Measurements from ENCODE around the gene EDARADD.
"Not testable (repeated sequence)": the region's sequence is repeated elsewhere in the genome, so short reads cannot be mapped to it uniquely, and the experiment has no call there.

EDARADD gene

DNA sequence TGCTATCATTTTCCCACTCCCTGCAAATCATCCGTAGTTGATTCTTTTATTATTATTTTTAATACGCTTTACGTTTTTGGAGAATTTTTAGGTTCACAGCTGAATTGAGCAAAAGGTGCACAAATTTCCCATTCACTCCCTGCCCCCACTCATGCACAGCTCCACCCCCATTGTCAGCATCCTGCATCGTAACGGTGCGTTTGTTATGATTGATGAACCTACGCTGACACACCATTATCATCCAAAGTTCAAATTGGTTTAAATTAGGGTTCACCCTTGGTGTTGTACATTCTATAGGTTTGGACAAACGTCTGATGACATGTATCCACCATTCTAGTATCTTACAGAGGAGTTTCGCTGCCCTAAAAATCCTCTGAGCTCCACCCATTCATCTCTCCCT lies 44.5 kb downstream of the EDARADD start:
- Histone ChIP-seq H3K27ac (ENCODE audit: low read length) (no peak overlapping the region), H3K9me3 (ENCODE audit: control insufficient read depth in 2 of 2, low read length in 2 of 2) (peaks cover 0 to 2% of the 10 kb centered on the region in 2 donors), H3K27me3 (ENCODE audit: control insufficient read depth in 1 of 2, insufficient read depth in 2 of 2, low read length in 2 of 2) (no peaks in the 10 kb centered on the region), H3K9ac (ENCODE audit: low read length in 2 of 2) (no peak overlapping the region), H3K4me1 (ENCODE audit: control insufficient read depth, insufficient read depth, low read length) (no peaks in the 10 kb centered on the region), H3K4me3 (ENCODE audit: low read length in 2 of 2) (no peak overlapping the region), H3K36me3 (ENCODE audit: control insufficient read depth in 2 of 2, insufficient read depth in 2 of 2, low read length in 2 of 2) (no peaks in the 10 kb centered on the region)

DNA sequence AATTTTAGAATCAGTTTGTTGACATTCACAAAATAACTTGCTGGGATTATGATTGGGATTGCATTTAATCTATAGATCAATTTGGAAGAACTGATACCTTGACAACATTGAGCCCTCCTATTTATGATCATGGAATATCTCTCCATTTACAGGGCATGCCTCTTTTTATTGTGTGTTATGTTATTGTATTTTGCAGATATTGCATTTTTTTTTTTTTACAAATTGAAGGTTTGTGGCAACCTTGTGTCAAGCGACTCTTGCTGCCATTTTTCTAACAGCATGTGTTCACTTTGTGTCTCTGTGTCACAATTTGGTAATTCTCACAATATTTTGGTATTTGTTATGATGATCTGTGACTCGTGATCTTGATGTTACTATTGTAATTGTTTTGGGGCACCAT lies 46.3 kb downstream of the EDARADD start:
- no peak overlapping the region for H3K4me3 ChIP-seq (ENCODE audit: low read length in 2 of 2)
- no peaks in the 10 kb centered on the region for H3K36me3 ChIP-seq (ENCODE audit: control insufficient read depth in 2 of 2, insufficient read depth in 2 of 2, low read length in 2 of 2)
- H3K27me3 ChIP-seq (ENCODE audit: control insufficient read depth in 1 of 2, insufficient read depth in 2 of 2, low read length in 2 of 2) = no peaks in the 10 kb centered on the region
- H3K9ac ChIP-seq (ENCODE audit: low read length in 2 of 2) = no peak overlapping the region
- no peaks in the 10 kb centered on the region for H3K4me1 ChIP-seq (ENCODE audit: control insufficient read depth, insufficient read depth, low read length)
- H3K27ac ChIP-seq (ENCODE audit: low read length) = no peak overlapping the region
- peaks cover 0 to 2% of the 10 kb centered on the region in 2 donors for H3K9me3 ChIP-seq (ENCODE audit: control insufficient read depth in 2 of 2, low read length in 2 of 2)

DNA sequence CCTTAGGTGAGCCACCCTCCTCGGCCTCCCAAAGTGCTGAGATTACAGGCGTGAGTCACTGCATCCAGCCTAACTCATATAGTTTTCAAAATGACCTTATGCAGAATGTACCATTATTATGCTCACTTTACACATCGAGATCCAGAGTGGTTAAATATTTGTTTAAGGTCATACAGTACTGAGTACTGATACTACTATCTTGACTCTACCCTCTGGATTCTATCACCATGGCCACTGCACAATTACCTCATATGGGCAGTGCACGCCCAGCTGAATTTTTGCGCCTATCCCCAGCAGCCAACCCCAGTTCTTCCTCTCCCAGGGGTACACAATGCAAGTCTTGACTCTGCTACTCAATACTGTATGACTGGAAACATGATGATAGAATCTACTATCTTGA lies 56.7 kb downstream of the EDARADD start:
- no peak overlapping the region for H3K9ac ChIP-seq (ENCODE audit: low read length in 2 of 2)
- no peaks in the 10 kb centered on the region for H3K9me3 ChIP-seq (ENCODE audit: control insufficient read depth in 2 of 2, low read length in 2 of 2)
- no peak overlapping the region for H3K4me3 ChIP-seq (ENCODE audit: low read length in 2 of 2)
- H3K4me1 ChIP-seq (ENCODE audit: control insufficient read depth, insufficient read depth, low read length) = no peaks in the 10 kb centered on the region
- H3K27me3 ChIP-seq (ENCODE audit: control insufficient read depth in 1 of 2, insufficient read depth in 2 of 2, low read length in 2 of 2) = no peaks in the 10 kb centered on the region
- no peak overlapping the region for H3K27ac ChIP-seq (ENCODE audit: low read length)
- no peaks in the 10 kb centered on the region for H3K36me3 ChIP-seq (ENCODE audit: control insufficient read depth in 2 of 2, insufficient read depth in 2 of 2, low read length in 2 of 2)

DNA sequence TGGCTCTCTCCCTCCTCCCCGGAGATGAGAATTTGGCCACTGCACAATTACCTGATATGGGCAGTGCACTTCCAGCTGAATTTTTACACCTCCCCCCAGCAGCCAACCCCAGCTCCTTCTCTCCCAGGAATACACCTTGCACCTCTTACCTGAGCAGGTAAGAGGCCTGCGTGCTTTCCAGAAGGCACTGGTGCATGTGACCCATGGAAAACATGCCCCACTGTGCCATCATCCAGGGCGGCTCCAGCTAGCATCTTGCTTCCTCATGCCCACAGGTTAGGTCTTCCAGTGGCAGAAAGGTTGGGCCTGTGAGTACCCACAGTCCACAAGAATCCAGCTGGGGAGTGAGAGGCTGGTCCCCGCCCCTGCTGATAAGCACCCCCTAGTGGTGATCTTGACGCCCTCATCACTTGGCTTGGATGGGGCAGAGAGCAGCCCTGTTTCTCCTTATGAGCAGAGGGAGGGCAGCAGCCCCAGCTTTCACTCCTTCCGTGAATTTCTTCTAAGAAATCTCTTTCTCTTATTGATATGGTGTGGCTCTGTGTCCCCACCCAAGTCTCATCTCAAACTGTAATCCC lies 57.8 kb downstream of the EDARADD start:
- Histone ChIP-seq H3K27ac (ENCODE audit: low read length) (no peak overlapping the region), H3K9ac (ENCODE audit: low read length in 2 of 2) (no peak overlapping the region), H3K4me1 (ENCODE audit: control insufficient read depth, insufficient read depth, low read length) (no peaks in the 10 kb centered on the region), H3K27me3 (ENCODE audit: control insufficient read depth in 1 of 2, insufficient read depth in 2 of 2, low read length in 2 of 2) (no peaks in the 10 kb centered on the region), H3K9me3 (ENCODE audit: control insufficient read depth in 2 of 2, low read length in 2 of 2) (no peaks in the 10 kb centered on the region), H3K36me3 (ENCODE audit: control insufficient read depth in 2 of 2, insufficient read depth in 2 of 2, low read length in 2 of 2) (no peaks in the 10 kb centered on the region), H3K4me3 (ENCODE audit: low read length in 2 of 2) (no peak overlapping the region)

DNA sequence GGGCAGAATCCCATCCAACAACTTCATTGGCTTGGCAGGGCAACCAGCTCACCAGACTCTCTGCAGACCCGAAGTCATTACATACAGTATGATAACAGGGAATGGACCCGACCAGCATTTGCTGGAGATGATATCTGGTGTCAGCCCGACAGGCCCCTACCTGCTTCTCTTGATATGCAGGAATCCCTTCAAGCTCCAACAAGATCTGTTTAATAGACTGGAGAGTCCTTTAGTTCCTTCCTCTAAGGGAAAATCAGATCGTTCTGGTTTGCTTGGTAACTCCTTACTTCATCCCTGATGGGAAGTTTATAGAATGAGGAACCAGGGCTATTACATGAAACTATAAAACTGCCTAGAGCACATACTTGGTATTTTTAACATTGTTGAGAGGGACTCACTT lies 61.2 kb downstream of the EDARADD start:
- Histone ChIP-seq H3K4me1 (ENCODE audit: control insufficient read depth, insufficient read depth, low read length) (no peaks in the 10 kb centered on the region), H3K27ac (ENCODE audit: low read length) (no peak overlapping the region), H3K9me3 (ENCODE audit: control insufficient read depth in 2 of 2, low read length in 2 of 2) (no peaks in the 10 kb centered on the region), H3K27me3 (ENCODE audit: control insufficient read depth in 1 of 2, insufficient read depth in 2 of 2, low read length in 2 of 2) (no peaks in the 10 kb centered on the region), H3K36me3 (ENCODE audit: control insufficient read depth in 2 of 2, insufficient read depth in 2 of 2, low read length in 2 of 2) (no peaks in the 10 kb centered on the region), H3K4me3 (ENCODE audit: low read length in 2 of 2) (no peak overlapping the region), H3K9ac (ENCODE audit: low read length in 2 of 2) (no peak overlapping the region)

DNA sequence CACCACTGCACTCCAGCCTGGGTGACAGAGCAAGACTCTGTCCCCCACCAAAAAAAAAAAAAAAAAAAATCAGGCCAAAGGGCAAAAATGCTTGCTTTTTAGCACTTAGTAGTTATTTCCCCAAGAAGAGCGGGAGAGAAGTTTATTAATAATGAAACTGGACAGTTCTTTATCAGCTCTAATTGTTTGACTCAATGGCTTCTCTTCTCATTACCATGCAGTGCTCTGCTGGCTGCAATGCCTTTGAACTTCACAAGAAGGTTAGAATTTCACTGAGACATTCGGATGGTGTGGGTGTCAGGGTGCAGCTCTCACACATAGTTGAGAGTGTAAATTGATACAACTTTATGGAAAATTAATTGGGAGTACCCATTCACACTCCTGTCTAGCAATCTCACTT lies 63.7 kb downstream of the EDARADD start:
- no peak overlapping the region for H3K9ac ChIP-seq (ENCODE audit: low read length in 2 of 2)
- H3K27ac ChIP-seq (ENCODE audit: low read length) = no peak overlapping the region
- H3K36me3 ChIP-seq (ENCODE audit: control insufficient read depth in 2 of 2, insufficient read depth in 2 of 2, low read length in 2 of 2) = no peaks in the 10 kb centered on the region
- no peaks in the 10 kb centered on the region for H3K27me3 ChIP-seq (ENCODE audit: control insufficient read depth in 1 of 2, insufficient read depth in 2 of 2, low read length in 2 of 2)
- no peaks in the 10 kb centered on the region for H3K9me3 ChIP-seq (ENCODE audit: control insufficient read depth in 2 of 2, low read length in 2 of 2)
- H3K4me1 ChIP-seq (ENCODE audit: control insufficient read depth, insufficient read depth, low read length) = no peaks in the 10 kb centered on the region
- H3K4me3 ChIP-seq (ENCODE audit: low read length in 2 of 2) = no peak overlapping the region

DNA sequence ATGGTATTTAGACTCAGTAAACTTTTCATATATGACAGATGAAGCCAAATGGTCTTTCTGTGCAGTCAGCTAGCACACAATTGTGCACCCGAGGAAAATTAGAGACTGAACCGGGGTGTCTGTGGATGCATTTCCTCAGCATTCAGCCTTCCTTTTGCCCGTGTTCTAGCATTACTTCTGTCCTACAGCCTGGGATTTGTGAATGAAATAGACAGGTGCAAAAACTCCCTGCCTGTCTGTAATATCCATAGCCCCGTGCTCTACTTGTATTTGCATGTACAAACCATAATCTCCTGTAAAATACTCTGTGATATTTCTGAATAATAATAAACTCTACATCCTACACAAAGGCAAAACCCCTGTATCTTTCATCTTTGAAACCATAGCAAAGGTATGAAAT lies 64.9 kb downstream of the EDARADD start:
- H3K9ac ChIP-seq (ENCODE audit: low read length in 2 of 2) = no peak overlapping the region
- H3K27me3 ChIP-seq (ENCODE audit: control insufficient read depth in 1 of 2, insufficient read depth in 2 of 2, low read length in 2 of 2) = no peaks in the 10 kb centered on the region
- H3K9me3 ChIP-seq (ENCODE audit: control insufficient read depth in 2 of 2, low read length in 2 of 2) = no peaks in the 10 kb centered on the region
- H3K27ac ChIP-seq (ENCODE audit: low read length) = no peak overlapping the region
- no peaks in the 10 kb centered on the region for H3K36me3 ChIP-seq (ENCODE audit: control insufficient read depth in 2 of 2, insufficient read depth in 2 of 2, low read length in 2 of 2)
- no peak overlapping the region for H3K4me3 ChIP-seq (ENCODE audit: low read length in 2 of 2)
- no peaks in the 10 kb centered on the region for H3K4me1 ChIP-seq (ENCODE audit: control insufficient read depth, insufficient read depth, low read length)

DNA sequence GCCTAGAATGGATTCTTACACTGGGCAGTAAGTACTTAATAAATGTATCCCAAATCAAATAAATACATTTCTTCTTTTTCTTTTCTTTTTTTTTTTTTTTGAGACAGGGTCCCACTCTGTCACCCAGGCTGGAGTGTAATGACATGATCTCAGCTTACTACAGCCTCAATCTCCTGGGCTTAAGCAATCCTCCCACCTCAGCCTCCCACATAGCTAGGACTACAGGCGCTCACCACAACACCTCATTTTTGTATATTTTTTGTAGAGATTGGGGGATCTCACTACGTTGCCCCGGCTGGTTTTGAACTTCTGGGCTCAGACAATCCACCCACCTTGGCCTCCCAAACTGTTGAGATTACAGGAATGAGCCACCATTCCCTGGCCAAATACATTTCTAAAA lies 66.0 kb downstream of the EDARADD start:
- Histone ChIP-seq H3K4me1 (ENCODE audit: control insufficient read depth, insufficient read depth, low read length) (no peaks in the 10 kb centered on the region), H3K9ac (ENCODE audit: low read length in 2 of 2) (no peak overlapping the region), H3K27me3 (ENCODE audit: control insufficient read depth in 1 of 2, insufficient read depth in 2 of 2, low read length in 2 of 2) (peaks cover 0 to 4% of the 10 kb centered on the region in 2 donors), H3K27ac (ENCODE audit: low read length) (no peak overlapping the region), H3K4me3 (ENCODE audit: low read length in 2 of 2) (no peak overlapping the region), H3K9me3 (ENCODE audit: control insufficient read depth in 2 of 2, low read length in 2 of 2) (no peaks in the 10 kb centered on the region), H3K36me3 (ENCODE audit: control insufficient read depth in 2 of 2, insufficient read depth in 2 of 2, low read length in 2 of 2) (no peaks in the 10 kb centered on the region)

DNA sequence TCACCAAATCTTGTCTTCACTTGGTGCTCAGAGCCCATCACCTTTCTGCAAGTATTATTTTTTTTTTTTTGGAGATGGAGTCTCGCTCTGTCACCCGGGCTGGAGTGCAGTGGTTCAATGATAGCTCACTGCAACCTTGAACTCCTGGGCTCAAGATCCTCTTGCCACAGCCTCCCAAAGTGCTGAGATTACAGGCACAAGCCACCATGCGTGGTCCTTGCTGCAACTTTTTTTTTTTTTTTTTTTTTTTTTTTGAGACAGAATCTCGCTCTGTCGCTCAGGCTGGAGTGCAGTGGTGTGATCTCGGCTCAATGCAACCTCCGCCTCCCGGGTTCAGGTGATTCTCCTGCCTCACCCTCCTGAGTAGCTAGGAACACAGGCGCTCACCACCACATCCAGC lies 70.1 kb downstream of the EDARADD start:
- H3K4me3 ChIP-seq (ENCODE audit: low read length in 2 of 2); H3K4me1 ChIP-seq (ENCODE audit: control insufficient read depth, insufficient read depth, low read length); H3K9ac ChIP-seq (ENCODE audit: low read length in 2 of 2); H3K27me3 ChIP-seq (ENCODE audit: control insufficient read depth in 1 of 2, insufficient read depth in 2 of 2, low read length in 2 of 2); H3K27ac ChIP-seq (ENCODE audit: low read length); H3K9me3 ChIP-seq (ENCODE audit: control insufficient read depth in 2 of 2, low read length in 2 of 2); H3K36me3 ChIP-seq (ENCODE audit: control insufficient read depth in 2 of 2, insufficient read depth in 2 of 2, low read length in 2 of 2): not testable (repeated sequence)

DNA sequence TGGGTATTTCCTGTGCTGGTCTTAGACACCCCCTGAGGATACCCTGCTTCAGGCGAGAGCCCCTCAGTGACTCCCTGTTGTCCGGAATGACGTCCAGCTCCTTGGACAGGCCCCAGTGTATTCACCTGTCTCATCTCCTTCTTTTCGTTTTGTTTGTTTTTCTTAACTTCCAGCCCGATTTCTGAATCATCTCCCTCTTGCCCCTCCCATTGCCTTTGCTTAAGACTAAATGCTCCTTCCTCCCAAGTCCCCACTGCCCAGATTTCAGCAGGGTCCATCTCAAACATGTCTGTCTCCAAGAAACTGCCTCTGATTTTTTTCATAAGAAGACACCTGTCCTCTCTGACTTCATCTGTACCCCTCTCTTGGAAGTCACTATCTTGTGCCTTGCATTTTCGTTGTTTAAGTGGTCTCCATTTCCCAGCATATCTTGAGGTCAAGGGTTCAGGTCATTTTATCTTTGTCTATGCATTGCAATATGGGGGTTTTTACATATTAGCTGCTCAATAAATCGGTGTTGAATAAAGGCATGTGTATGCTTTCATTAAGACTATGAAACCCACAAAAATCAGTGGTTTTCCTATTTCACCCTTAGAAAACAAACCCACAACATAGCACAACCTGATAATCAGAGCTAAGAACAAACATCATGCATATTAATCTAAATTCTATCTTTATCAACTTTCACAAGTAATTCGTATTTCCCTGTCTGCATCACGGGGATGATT lies 71.3 kb downstream of the EDARADD start:
- Histone ChIP-seq H3K4me3 (ENCODE audit: low read length in 2 of 2) (no peak overlapping the region), H3K27ac (ENCODE audit: low read length) (no peak overlapping the region), H3K9ac (ENCODE audit: low read length in 2 of 2) (no peak overlapping the region), H3K36me3 (ENCODE audit: control insufficient read depth in 2 of 2, insufficient read depth in 2 of 2, low read length in 2 of 2) (no peaks in the 10 kb centered on the region), H3K9me3 (ENCODE audit: control insufficient read depth in 2 of 2, low read length in 2 of 2) (no peaks in the 10 kb centered on the region), H3K27me3 (ENCODE audit: control insufficient read depth in 1 of 2, insufficient read depth in 2 of 2, low read length in 2 of 2) (peaks cover 0 to 4% of the 10 kb centered on the region in 2 donors), H3K4me1 (ENCODE audit: control insufficient read depth, insufficient read depth, low read length) (no peaks in the 10 kb centered on the region)

DNA sequence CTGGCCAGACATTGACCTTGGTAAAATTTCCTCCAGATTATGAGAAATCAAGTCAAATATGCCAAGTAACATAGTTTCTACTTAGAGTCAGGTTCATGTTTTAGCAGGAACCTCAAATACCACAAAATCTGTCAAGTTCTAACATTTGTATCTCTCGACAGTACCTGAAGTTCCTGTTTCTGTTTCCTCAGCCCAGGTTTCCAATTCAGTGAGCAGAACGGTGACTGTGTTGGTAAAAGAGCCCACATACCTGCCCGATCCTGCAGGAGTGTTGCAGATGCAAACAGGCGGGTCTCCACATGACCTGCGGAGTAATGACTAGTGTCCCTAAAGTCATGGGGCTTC lies 71.8 kb downstream of the EDARADD start:
- H3K4me1 ChIP-seq (ENCODE audit: control insufficient read depth, insufficient read depth, low read length) = no peaks in the 10 kb centered on the region
- no peaks in the 10 kb centered on the region for H3K9me3 ChIP-seq (ENCODE audit: control insufficient read depth in 2 of 2, low read length in 2 of 2)
- no peak overlapping the region for H3K4me3 ChIP-seq (ENCODE audit: low read length in 2 of 2)

More for the DNA sequence above, 71.8 kb downstream of the EDARADD start:
- Histone ChIP-seq H3K36me3 (ENCODE audit: control insufficient read depth in 2 of 2, insufficient read depth in 2 of 2, low read length in 2 of 2) (no peaks in the 10 kb centered on the region), H3K27ac (ENCODE audit: low read length) (no peak overlapping the region), H3K9ac (ENCODE audit: low read length in 2 of 2) (no peak overlapping the region), H3K27me3 (ENCODE audit: control insufficient read depth in 1 of 2, insufficient read depth in 2 of 2, low read length in 2 of 2) (peaks cover 0 to 4% of the 10 kb centered on the region in 2 donors)
